C4-2B (cell line): ENCODE results near the gene TTC6.

Experiments
- H3K27ac ChIP-seq: fragments of 450-650 bp; 2 replicates; pipeline ENCODE4 v1.5.1; 2017
- ZFX ChIP-seq: fragments of 450-650 bp; IDR thresholded peaks from 2 replicates; pipeline ENCODE4 v1.6.1; 2017
- TF ChIP-seq, protein P1 (sequence below): fragments of 450-650 bp; conservative IDR thresholded peaks from 2 replicates; pipeline ENCODE4 v1.5.1; 2017; ENCODE audit warnings: mild to moderate bottlenecking

TTC6 gene

DNA sequence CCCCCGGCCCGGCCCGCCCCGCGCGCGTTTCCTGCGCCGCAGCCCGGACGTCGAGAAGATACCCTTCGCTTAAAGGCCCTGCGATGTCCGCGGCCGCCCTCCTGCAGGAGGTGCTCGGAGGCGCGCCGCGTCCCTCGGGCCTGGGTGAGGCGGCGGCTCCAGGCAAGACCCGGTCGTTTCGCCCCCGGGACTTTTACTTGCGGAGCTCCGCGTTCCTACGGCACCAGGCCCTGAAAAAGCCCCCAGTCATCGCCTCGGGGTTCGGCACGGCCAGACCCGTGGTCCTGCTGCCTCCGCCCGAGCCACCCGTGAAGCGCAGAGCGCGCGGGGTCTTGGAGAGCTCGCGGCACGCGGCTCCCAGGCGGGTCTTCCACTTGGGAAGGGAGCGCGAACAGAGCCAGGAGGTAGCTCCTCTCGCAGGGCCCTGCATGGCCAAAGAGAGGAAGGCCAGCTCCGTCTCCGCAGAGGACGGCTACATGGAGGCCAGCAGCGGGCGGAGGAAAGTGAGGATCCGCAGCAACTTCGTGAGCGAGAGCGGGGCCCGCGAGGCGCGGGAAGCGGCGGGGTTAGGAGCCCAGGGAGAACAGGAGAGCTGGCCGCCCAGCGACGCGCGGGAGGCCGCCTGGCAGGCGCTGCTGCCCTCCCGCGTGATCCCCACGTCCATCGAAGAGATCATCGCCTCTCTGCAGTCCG is 26.9 kb downstream of the TTC6 start:
- TF ChIP-seq, protein P1, sequence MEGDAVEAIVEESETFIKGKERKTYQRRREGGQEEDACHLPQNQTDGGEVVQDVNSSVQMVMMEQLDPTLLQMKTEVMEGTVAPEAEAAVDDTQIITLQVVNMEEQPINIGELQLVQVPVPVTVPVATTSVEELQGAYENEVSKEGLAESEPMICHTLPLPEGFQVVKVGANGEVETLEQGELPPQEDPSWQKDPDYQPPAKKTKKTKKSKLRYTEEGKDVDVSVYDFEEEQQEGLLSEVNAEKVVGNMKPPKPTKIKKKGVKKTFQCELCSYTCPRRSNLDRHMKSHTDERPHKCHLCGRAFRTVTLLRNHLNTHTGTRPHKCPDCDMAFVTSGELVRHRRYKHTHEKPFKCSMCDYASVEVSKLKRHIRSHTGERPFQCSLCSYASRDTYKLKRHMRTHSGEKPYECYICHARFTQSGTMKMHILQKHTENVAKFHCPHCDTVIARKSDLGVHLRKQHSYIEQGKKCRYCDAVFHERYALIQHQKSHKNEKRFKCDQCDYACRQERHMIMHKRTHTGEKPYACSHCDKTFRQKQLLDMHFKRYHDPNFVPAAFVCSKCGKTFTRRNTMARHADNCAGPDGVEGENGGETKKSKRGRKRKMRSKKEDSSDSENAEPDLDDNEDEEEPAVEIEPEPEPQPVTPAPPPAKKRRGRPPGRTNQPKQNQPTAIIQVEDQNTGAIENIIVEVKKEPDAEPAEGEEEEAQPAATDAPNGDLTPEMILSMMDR: no peak
- no peak for TF ChIP-seq ZFX
- no peak overlapping the region for H3K27ac ChIP-seq

DNA sequence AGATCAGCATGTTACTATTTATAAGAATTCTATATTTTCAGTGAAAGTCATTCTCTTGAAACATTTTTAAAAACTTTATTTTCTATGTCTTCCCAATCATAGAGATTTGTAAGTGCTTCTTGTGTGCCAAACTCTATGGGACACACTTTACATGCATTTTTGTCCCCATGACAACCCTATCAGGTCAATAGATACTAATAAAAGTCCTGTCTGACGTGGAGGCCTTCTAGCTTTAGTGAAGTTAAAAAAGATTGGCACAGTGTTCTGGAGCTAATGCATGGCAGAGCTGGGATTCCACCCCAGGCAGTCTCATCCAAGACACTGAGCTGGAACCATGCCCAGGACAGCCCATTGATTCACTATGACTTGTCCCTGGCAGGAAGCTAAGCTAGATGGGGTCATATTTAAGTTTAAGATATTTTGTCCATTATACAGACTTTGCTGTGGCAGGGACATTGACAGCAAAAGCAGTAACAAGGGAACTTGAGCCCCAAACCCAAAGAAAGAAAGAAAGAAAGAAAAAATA is 28.1 kb downstream of the TTC6 start:
- no peak for TF ChIP-seq ZFX
- no peak overlapping the region for H3K27ac ChIP-seq

DNA sequence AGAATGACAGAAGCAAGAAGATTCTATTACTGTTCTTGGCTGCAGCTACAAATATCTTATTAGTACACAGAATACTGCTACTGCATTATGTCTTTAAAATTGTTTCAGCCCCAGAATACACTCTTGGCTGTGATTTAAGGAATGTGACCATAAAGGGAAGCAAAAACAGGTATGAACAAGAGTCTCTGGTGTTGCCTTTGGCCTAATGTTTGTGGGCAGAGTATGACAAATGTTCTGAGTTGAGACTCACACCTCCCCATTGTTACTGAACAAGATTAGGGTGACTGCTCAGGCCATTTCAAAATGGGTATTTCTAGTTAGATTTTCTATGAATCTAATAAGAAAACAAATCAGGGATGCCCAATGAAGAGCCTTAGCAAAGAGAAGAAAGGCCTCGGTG is 28.5 kb downstream of the TTC6 start:
- TF ChIP-seq ZFX: no peak
- TF ChIP-seq, protein P1: no peak
- H3K27ac ChIP-seq: no peak overlapping the region

DNA sequence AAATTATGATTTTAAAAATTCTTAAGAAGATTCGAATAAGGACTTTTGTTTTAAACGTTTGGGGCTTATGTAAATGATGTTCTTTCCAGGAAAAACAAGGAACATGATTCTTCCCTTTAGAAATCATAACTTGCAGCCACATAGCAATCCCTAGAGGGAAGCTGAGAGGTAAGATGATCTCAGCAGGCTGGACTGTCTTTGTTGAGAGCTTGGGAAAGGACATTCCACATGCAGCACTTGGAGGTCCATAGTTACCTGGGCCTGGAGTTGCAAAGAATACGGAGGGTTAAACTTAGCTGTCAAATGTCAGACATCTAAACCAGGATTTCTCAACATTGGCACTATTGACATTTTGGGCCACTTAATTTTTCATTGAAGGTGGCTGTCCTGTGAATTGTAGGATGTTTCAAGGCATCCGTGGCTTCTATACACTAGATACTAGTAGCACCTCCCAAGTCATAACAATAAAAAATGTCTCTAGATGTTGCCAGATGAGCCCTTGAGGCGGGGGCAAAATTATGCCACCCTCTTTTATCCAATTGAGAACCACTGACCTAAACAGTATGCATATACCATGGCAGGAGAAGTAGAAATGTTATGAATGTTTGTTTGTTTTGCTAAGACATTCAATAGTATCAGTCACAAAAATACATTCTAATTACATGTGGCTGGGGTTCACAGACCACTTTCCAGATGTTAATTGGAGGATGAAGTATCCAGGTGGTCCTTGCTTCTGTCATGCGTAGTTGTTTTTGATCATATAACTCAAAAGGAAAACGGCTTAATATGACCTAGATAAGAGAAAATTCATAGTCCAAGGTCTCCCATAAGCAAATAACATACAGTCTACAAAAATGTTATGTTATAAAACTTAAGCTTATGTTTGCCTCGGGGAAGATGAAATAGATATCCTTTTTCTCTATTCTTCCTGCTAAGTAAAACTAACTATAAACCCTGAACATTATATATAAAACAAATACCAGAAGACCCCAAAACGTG is 30.5 kb downstream of the TTC6 start:
- TF ChIP-seq ZFX: no peak
- TF ChIP-seq, protein P1: no peak
- H3K27ac ChIP-seq: no peak overlapping the region

DNA sequence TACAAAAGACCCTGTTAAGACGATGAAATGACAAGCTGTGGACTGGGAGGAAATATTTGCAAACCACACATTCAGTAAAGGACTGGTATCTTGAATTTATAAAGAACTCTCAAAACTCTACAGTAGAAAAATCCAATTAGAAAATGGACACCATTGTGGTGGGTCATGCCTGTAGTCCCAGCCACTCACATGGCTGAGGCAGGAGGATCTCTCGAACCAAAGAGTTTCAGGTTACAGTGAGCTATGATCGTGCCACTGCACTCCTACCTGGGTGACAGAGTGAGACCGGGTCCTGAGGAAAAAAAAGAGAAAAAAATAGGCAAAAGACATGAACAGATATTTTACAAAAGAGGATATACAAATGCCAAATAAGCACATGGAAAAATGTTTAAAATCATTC is 41.9 kb downstream of the TTC6 start:
- TF ChIP-seq, protein P1: no peak
- TF ChIP-seq ZFX: no peak
- no peak overlapping the region for H3K27ac ChIP-seq

DNA sequence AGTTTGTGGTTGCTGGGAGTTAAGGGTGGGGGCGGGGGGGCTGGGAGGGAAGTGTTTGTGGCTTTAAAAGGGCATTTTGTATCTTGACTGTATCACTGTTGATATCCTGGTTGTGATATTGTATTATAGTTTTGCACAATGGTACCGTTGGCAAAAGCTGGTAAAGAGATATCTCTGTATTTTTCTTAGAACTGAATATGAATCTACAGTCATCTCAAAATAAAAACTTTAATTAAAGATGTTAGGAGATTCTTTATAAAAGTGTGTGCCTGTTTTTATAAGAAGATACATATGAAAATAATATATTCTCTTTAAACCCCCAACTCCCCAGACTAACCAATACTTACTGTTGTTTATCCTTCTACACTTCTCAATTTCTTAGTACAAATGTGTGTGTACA is 43.2 kb downstream of the TTC6 start:
- TF ChIP-seq, protein P1: no peak
- no peak for TF ChIP-seq ZFX
- H3K27ac ChIP-seq: no peak overlapping the region

DNA sequence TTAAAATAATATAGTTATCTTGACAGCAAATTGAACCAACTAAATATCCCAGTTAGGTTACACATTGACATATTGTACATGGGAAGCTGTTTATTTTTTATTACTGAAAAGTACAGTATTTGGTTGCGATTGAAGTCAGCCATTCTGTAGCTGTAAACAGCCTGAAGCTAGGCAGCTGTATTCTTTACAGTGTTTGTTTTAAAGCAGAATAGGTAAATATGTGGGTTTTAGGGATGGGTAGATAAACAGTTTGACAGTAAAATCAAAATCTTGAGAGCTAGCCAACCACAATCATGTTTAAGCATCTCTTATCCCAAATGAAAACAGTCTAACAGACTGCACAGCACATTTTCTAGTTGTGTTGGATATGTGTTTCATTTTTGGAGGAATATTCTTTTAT is 45.7 kb downstream of the TTC6 start:
- no peak overlapping the region for H3K27ac ChIP-seq
- TF ChIP-seq, protein P1: no peak
- TF ChIP-seq ZFX: no peak
